CD14-positive monocyte (primary cell): Measurements from ENCODE around the gene NDRG3. TPM values are rescaled to one million over a fixed set of nuclear protein-coding genes. Genes with fewer than 3 reads are reported as not detected.

Experiments
- DNase-seq, 3 donors: peaks; one replicate each; pipeline ENCODE4 v3.0.0-alpha.2; 2011 to 2022
- H2AFZ ChIP-seq: 2 replicates; pipeline ENCODE4 v1.6.0; 2012; ENCODE audit warnings: mild to moderate bottlenecking, low read depth, low read length, inconsistent platforms; ENCODE audit not compliant: insufficient read depth, poor library complexity, severe bottlenecking
- H3K27ac ChIP-seq, 2 donors: 1 replicate in 1 of 2; 2 replicates in 1 of 2; pipeline ENCODE4 v1.5.1; 2012 to 2013; ENCODE audit warnings: low read length in 2 of 2, control low read depth in 1 of 2, inconsistent platforms in 1 of 2, low read depth in 1 of 2, mild to moderate bottlenecking in 1 of 2
- H3K27me3 ChIP-seq, 2 donors: one replicate each; pipeline versions ENCODE4 v1.6.0 to v1.6.1; 2011 to 2013; ENCODE audit warnings: low read length in 2 of 2; ENCODE audit not compliant: control insufficient read depth in 2 of 2, insufficient read depth in 2 of 2
- H3K36me3 ChIP-seq, 2 donors: replicated peaks in 1 of 2; 1 replicate in 1 of 2; 2 replicates in 1 of 2; pipeline versions ENCODE4 v1.5.1 to v1.6.1; 2012 to 2013; ENCODE audit warnings: low read length in 2 of 2, control low read depth in 1 of 2, inconsistent platforms in 1 of 2, mild to moderate bottlenecking in 1 of 2; ENCODE audit not compliant: insufficient read depth in 2 of 2, control insufficient read depth in 1 of 2
- H3K4me1 ChIP-seq, 2 donors: 1 replicate in 1 of 2; 2 replicates in 1 of 2; pipeline versions ENCODE4 v1.5.1 to v1.6.1; 2012 to 2013; ENCODE audit warnings: low read length in 2 of 2, control low read depth in 1 of 2, inconsistent platforms in 1 of 2, mild to moderate bottlenecking in 1 of 2, moderate library complexity in 1 of 2; ENCODE audit not compliant: insufficient read depth in 2 of 2, control insufficient read depth in 1 of 2
- H3K4me2 ChIP-seq: replicated peaks from 2 replicates; pipeline ENCODE3; 2012; ENCODE audit warnings: low read length, moderate library complexity, mild to moderate bottlenecking; ENCODE audit not compliant: poor library complexity, severe bottlenecking; ENCODE audit errors: extremely low read depth
- H3K4me3 ChIP-seq, 3 experiments: fragments of 200-600 bp in 1 of 3; sonication (generic) in 1 of 3; replicated peaks in 1 of 3; 1 replicate in 2 of 3; 2 replicates in 1 of 3; pipeline ENCODE4 v1.5.1; 2011 to 2013; ENCODE audit warnings: low read length in 3 of 3, mild to moderate bottlenecking in 3 of 3, control low read depth in 2 of 3, low read depth in 2 of 3, inconsistent platforms in 1 of 3, moderate library complexity in 1 of 3
- H3K79me2 ChIP-seq: 2 replicates; pipeline ENCODE4 v1.6.0; 2012; ENCODE audit warnings: mild to moderate bottlenecking, control low read depth, inconsistent platforms, low read length, moderate library complexity; ENCODE audit not compliant: insufficient read depth
- H3K9ac ChIP-seq: 2 replicates; pipeline ENCODE4 v1.6.0; 2017; ENCODE audit warnings: low read length, mild to moderate bottlenecking; ENCODE audit not compliant: insufficient read depth, poor library complexity, severe bottlenecking
- H3K9me3 ChIP-seq, 2 donors: replicated peaks in 1 of 2; 1 replicate in 1 of 2; 2 replicates in 1 of 2; pipeline versions ENCODE4 v1.5.1 to v1.6.1; 2012 to 2013; ENCODE audit warnings: low read length in 2 of 2, control low read depth in 1 of 2; ENCODE audit not compliant: control insufficient read depth in 1 of 2, insufficient read depth in 1 of 2
- H4K20me1 ChIP-seq: 2 replicates; pipeline ENCODE4 v1.6.0; 2012; ENCODE audit warnings: mild to moderate bottlenecking, low read length, control low read depth, moderate library complexity; ENCODE audit not compliant: insufficient read depth
- H3K27ac Mint-ChIP-seq, 7 donors: one replicate each; pipeline ENCODE4 v1.8.0; 2020; ENCODE audit warnings: mild to moderate bottlenecking in 7 of 7, mixed read lengths in 7 of 7, moderate library complexity in 6 of 7, inconsistent platforms in 2 of 7
- H3K27me3 Mint-ChIP-seq, 3 donors: one replicate each; pipeline ENCODE4 v1.8.0; 2021 to 2022; ENCODE audit warnings: low read depth in 3 of 3, mild to moderate bottlenecking in 3 of 3, mixed read lengths in 3 of 3, moderate library complexity in 3 of 3, inconsistent platforms in 1 of 3
- H3K36me3 Mint-ChIP-seq, 2 donors: one replicate each; pipeline ENCODE4 v1.8.0; 2020; ENCODE audit warnings: mixed read lengths in 2 of 2, inconsistent platforms in 1 of 2, mild to moderate bottlenecking in 1 of 2
- H3K4me1 Mint-ChIP-seq: one replicate; pipeline ENCODE4 v1.8.0; 2020; ENCODE audit warnings: mild to moderate bottlenecking, mixed read lengths
- H3K4me3 Mint-ChIP-seq, 2 donors: one replicate each; pipeline ENCODE4 v1.8.0; 2020; ENCODE audit warnings: mild to moderate bottlenecking in 2 of 2, mixed read lengths in 2 of 2, moderate library complexity in 1 of 2
- H3K9me3 Mint-ChIP-seq, 7 donors: one replicate each; pipeline ENCODE4 v1.8.0; 2020 to 2022; ENCODE audit warnings: mixed read lengths in 7 of 7, mild to moderate bottlenecking in 6 of 7, moderate library complexity in 6 of 7, inconsistent platforms in 2 of 7
- CTCF ChIP-seq: fragments of 200-600 bp; IDR thresholded peaks from one replicate; pipeline ENCODE4 v1.8.0; 2022; ENCODE audit warnings: antibody characterized with exemption, mild to moderate bottlenecking
- WGBS: methylation state at CpG from one replicate; pipeline ENCODE4 v1.1.5; 2013; ENCODE audit warnings: missing lambda C conversion rate; ENCODE audit not compliant: insufficient coverage; 5-methylcytosine and 5-hydroxymethylcytosine counted together
- intact Hi-C, 2 donors: fragments of 100-400 bp; cut with micrococcal nuclease; formaldehyde crosslinking; loops; one replicate each; pipeline versions ENCODE4 v1.15.0 to v1.15.1; 2023
- polyA plus RNA-seq, 3 donors: library from polyadenylated mRNA; depleted of rRNA in 1 of 3; unstranded in 2 of 3; stranded (reverse) in 1 of 3; fragments of 300-500 nt in 2 of 3; fragments of >200 nt in 1 of 3; fragmentation: Illumina TruSeq in 2 of 3; gene quantifications; 1 replicate in 2 of 3; 2 replicates in 1 of 3; pipeline ENCODE4 v1.2.3, GENCODE V29; 2012 to 2021

The NDRG3 gene
- polyA plus RNA-seq, 3 donors: 16.0 to 23.2 (median 21.7) TPM

- Histone ChIP-seq H3K9me3 (no peaks in the 10 kb centered on the region), H4K20me1 (no peaks in the 10 kb centered on the region), H3K4me2 (no peak overlapping the region), H3K36me3 (no peaks in the 10 kb centered on the region), H3K27ac (no peak overlapping the region), H3K79me2 (peaks cover 3% of the 10 kb centered on the region), H3K4me3 (no peak overlapping the region), H3K4me1 (peaks cover 12 to 17% of the 10 kb centered on the region in 2 donors), H2AFZ (no peak overlapping the region), H3K27me3 (no peaks in the 10 kb centered on the region), H3K9ac (peak overlapping the region; percentile 7)
- DNase-seq: no peak
- no peak for TF ChIP-seq CTCF
- Mint-ChIP-seq H3K27ac (peak overlapping the region in 1 of 7 donors; percentile 22), H3K27me3 (peaks cover 2 to 9% (median 7%) of the 10 kb centered on the region in 3 donors), H3K9me3 (peaks cover 0 to 2% (median 0%) of the 10 kb centered on the region in 7 donors), H3K4me3 (no peak overlapping the region), H3K36me3 (peaks cover 0 to 2% of the 10 kb centered on the region in 2 donors), H3K4me1 (peaks cover 22% of the 10 kb centered on the region)
- intact Hi-C loops: no loop called here
- 85% methylated on average over 3 of the region's 4 CpGs for WGBS
These were observed 1.6 kb downstream of the NDRG3 start for GRCh38 chr20:36744243-36744642.

GRCh38 chr20:36742558-36742957 lies 3.3 kb downstream of the NDRG3 start:
- Histone ChIP-seq H3K27me3 (no peaks in the 10 kb centered on the region), H3K4me2 (no peak overlapping the region), H3K79me2 (peaks cover 3% of the 10 kb centered on the region), H3K4me1 (peaks cover 12 to 17% of the 10 kb centered on the region in 2 donors), H3K9ac (no peak overlapping the region), H2AFZ (no peak overlapping the region), H3K4me3 (no peak overlapping the region), H3K27ac (no peak overlapping the region), H4K20me1 (no peaks in the 10 kb centered on the region), H3K9me3 (no peaks in the 10 kb centered on the region), H3K36me3 (no peaks in the 10 kb centered on the region)
- no peak overlapping the region for H3K4me3 Mint-ChIP-seq
- TF ChIP-seq CTCF: no peak
- H3K9me3 Mint-ChIP-seq: peaks cover 0 to 2% (median 0%) of the 10 kb centered on the region in 7 donors
- H3K27me3 Mint-ChIP-seq: peaks cover 2 to 7% (median 7%) of the 10 kb centered on the region in 3 donors
- peaks cover 22% of the 10 kb centered on the region for H3K4me1 Mint-ChIP-seq
- no CpG with 5 or more reads among the region's 2 CpGs for WGBS
- no peak for DNase-seq
- peaks cover 0 to 2% of the 10 kb centered on the region in 2 donors for H3K36me3 Mint-ChIP-seq
- intact Hi-C loops: no loop called here
- no peak overlapping the region for H3K27ac Mint-ChIP-seq
